Hippocampal formation (tissue), 2 donors: ENCODE data around the gene SEPTIN8.

Source experiments
- DNase-seq, 2 donors: peaks; one replicate each; lab custom pipeline; 2025; lab: John Stamatoyannopoulos, UW

SEPTIN8 gene

DNA sequence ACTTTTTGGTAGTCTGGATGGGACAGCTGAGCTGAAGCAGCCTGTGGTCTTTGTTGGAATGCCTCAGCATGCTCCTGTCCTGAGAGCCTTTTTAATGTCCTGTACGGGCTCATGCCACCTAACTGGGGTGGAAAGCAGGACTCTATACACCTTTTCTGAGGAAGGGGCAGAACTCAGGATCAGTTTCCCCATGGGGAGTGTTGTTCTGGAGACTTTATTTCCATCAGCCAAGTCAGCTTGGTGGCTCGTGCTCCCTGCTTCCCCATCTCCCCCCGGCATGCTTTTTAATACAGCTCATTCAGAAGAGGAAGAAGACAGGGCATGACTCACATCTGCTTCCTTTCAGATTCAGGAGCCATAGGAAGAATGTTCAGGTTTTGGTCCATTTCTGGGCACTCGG, 5.1 kb upstream of the SEPTIN8 start:
- DNase-seq, result peak in 1 of 2 donors; percentile 51

DNA sequence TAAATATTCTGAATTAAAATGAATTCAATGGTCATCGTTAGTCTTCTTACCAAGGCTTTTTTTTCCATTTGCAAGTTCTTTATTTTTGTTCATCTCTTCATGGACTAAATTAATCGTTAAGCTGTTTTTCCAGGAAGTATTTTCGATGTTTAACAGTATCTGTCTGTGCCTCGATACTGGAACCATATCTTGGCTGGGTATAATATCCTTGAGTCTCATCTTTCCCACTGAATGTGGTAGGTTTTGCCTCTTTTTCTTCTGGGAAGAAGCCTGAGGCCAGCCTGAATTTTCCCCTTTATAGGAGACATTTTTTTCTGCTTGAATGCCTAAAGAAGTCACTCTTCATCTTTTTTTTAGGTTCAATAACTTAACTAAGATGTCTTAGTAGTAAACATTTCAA, 4.0 kb upstream of the SEPTIN8 start:
- no peak for DNase-seq

DNA sequence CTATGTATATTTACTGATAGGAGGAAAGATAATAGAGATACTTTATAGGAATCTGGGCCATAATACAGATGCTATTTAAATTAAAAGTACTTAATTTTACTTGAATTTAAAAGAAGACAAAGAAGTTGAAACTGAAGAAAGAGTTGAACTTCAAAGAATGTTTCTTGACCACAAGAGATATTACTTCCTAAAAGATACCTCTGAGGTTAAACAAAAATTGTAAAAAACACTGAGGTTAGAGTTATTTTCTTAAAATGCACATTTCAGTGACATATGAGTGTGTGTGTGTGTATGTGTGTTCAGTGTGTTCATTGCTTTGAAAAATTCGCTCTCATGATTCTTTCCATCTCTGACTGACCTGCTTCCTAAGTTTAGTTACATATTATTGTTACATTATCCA, 3.5 kb upstream of the SEPTIN8 start:
- DNase-seq, result no peak

DNA sequence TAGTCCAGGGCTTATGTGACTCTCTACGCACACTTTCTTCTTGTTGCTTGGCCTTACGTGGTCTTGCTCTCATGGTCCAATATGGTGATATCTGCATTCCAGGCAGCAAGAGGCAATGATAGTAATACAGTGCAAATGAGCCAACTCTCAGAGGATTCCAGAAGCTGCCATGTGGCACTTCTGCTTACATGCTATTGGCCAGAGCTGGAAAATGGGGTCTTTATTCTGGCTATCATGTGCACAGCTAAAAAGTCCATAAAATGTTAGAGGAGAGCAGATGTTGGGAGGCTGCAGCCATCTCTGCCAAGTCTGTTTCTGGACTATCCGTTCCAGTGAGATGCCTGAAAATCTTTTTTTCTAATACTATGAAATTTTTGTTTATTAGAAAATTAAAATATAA, 2.9 kb upstream of the SEPTIN8 start:
- DNase-seq, result peak; percentile 71 to 80

DNA sequence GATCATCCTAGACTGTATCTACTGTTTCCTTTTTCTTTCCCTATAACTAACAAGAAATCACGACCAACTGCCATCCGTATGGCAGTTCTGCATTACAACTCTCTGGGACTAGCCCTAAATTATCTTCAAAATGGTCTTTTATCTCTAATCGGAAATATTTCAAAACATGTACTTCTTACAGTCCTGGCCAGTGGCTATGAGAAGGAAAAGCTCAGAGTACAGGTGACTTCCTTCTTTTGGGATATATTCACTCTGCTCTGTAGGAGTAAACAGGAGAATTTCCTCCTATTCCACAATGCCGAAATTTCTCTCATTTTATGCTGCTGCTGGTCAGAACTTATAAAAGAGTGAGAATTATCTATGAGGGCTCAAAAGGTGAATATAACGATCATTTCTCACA, 1.8 kb upstream of the SEPTIN8 start:
- no peak for DNase-seq

DNA sequence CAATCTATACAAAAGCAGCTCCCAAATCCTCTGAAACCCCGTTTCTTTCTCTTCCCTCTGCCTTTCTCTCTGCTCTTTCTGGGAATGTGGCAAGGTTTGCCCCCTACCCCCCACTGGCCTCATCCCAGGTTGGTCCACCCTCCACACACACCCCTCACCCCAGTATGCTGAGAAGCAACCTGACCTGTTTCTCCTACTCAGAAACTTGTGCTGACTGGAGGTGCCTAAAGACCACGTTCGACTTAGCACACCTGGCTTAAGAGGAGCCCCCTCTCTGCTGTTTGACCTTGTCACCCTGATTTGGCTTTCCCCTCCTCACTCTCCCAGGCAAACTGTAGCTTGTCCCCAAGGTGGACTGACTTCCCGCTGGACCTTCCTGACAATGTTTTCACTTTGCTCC, 1.1 kb upstream of the SEPTIN8 start:
- DNase-seq, result no peak

DNA sequence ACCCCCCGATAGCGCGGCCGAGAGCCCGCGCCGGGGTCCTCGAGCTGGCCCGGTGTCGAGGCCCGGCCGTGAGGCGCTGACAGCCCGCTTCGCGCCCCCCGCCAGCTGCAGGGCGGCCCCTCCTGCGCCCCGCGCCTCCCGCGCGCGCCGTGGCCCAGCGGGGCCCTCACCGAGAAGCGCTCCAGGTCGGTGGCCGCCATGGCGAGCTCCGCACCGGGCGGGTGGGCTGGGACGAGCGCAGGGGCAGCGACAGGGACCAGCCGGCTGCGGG, 166 bp downstream of the SEPTIN8 start:
- DNase-seq, result no peak

DNA sequence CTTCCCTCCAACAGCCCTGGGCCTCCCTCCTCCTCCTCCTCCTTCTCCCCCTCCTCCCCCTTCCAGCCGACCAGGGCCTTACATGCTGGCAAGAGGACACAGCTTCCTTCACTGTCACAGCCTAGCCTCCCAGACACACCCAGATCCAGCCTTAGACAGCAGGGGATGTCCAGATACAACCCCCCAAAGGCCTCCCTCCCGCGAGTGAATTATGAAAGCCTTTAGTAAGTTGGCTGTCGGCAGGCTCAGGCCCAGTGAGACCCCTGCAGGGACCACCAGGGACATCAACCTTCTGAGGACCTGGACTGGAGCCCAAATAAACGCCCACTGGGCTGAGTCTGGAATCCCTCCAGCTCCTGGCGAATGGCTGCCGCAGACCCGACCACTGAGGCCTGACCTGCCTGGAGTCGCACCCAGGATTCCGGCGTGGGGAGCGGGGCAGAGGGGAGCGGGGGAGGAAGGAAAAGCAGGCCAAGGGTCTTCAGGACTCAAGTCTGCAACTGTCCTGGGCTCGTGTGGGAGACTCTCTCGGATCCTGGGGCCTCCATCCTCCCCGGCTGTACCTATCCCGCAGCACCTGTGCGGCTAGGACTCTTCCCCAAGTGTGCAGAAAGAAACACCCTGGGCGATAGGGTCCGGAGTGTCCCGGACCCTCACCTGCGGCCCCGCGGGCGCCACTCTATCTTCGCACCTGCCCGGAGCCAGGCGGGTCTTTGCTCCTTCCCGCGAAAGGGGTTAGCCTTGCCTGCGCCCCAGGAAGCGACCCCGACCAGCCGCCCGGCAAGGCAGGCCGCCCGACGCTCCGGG, 705 bp downstream of the SEPTIN8 start:
- DNase-seq, result peak; percentile 65 to 68

DNA sequence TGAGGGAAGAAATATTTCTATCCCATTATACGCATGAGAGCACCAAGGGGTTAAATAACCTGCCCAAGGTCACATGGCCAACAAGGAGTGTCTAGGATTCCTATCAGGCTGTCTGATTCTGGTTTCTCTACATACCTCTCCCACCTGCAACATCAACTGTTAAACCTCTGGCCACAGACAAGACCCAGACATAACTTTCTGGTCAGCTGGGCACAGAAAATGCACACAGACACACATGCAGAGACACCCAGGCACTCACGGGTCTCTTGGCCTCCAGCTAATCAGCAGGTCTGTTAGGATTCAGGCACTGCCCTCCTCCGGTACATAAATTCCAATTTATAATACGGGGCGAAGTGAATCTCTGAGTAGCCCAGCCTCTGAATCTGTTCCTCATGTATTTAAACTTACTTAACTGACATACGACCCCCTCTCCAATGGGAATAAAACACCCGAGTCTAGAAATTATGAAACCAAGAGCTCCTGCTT, 1.5 kb downstream of the SEPTIN8 start:
- DNase-seq, result no peak

DNA sequence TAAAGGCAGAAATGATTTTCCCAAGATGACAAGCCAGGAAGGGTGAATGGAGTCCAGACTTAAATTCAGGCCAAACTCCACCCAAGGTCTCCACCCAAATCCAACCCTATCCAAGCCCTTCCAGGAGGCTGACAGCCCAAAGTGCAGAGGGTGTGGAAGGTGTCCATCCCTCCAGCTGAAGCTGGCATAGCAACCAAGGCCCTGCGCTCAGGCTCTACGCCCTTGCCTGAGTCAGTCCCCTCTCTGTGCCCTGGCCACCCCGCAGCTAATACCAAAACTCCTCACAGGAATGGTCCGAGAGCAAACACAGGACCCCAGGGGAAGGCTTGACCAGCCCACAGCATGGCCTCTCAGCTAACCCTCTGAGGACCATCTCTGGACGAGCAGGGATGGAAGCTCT, 2.1 kb downstream of the SEPTIN8 start:
- DNase-seq, result no peak

DNA sequence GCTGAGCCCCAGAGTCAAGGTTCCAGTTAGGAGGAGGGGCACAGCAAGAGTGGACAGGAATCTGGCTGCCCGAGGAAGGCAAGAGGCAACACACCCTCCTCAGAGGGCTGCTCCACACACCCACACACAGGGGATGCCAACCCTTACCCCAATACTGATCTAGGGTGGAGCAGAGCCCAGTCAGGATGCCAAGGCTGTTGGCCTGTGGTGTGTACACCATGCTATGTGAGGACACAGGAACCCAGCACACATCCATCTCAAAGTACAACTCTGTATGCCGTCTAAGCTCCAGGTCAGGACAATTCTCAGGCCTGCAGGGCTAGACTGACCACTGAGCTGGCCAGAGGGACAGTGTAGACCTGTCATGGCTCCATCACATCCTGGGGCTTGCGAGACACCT, 2.6 kb downstream of the SEPTIN8 start:
- DNase-seq, result no peak

DNA sequence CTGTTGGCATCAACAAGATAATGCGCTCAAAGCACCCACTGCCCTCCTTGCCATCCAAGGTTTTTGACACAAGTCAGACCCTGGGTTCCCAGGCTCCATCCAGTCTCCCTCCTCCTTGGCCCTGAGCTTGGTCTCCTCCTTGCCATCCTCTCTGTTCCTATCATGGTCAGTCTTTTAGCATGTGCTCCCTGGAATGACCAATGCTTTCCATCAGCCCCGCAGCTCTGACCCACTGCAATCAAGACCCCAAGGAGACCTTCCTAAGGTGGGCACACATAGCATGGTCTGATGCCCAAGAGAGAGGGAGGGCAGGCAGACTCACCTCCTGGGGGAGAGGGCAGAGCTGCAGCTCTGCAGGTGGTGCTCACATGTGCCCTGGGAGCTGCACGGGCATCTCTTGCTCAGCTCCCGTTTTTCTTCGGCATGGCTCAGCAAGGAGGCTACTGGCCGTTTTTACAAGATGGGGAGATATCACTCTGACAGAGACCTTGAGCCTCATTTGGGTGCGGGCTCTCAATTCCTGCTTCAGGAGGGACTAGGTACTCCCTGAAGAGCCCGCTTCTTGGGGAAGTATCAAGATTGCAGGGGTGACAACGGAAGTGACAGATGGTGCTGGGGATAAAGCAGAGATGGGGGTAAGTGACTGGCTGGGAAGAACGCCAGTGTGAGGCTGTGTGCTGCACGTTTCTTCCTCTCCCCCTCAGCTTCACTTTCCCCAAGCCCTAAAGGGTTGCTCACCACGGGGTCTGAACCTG, 3.3 kb downstream of the SEPTIN8 start:
- DNase-seq, result no peak

DNA sequence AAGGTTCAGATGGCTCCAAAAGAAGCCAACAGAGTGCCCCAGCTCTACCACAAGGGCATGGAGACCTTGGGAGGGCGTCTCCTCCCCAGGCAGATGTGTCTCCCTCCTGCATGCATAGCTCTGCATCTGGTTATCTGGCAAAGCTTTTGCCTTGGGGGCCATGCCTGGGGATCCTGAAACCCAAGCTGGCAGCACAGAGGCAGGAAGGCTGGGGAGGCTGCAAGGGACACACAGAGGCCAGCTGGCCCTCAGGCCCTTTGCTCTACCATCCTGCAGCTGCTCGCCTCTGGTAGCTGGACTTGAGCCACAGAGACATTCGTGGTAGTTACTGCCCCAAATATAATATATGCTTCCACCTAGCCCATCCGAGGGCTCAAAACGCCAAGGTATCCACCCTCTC, 3.9 kb downstream of the SEPTIN8 start:
- peak; percentile 12 to 22 for DNase-seq

DNA sequence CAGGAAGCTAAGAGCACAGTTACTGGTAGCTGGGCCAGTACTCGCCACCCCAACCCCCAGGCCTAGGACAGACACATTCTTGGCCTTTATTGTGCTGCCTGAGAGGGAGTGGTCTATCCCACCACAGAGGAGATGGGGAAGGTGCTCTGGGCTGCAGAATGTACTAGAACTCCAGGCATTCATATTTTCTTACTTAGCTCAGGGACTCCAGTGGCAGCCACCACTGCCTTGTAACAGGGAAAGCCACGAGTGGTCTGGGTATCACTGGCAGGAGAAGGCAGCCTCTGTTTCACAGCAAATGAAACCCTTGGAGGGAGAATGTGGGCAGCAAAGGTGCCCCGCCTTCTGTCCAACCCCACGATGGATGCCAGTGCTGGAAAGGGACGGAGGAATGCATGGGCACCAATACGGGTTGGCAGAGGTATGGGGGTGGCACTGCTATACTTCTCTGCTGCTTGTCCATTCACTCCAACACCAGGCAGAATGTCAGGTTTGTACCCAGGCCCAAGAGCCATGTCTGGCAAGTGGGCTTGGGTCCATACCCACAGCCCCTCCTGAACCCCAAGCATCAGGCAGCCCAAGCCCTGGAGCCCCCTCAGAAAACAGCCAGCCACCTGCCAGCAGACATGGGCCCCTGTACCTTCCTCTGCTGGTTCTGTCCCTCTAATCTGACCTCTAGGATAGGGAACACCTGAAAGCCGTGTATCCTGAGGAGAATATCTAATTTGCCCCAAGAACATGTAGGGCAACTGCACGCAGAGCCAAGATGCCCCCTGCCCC, 4.6 kb downstream of the SEPTIN8 start:
- DNase-seq, result no peak

DNA sequence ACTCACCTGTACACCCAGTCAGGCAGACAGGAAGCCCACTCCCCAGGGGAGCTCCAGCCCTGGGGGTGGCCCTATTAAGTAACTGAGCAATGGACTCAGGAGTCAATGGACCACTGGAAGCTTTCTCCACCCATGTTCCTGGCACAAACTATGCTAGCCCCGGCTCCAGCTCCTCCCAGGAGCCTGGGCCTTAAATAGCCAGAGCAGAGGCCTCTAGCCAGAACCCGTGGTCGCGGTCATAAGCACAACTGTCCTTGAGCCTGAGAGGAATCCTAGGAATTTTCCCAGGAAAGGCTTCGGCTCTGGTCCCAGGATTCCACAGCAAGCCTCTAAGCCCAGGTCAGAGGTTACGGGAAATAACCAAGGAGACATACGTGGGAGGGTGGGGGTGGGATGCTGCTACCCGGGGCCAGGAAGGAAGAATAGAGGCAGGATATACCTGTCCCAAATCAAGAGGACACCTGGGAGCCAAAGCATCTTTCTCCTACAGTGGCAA, 5.5 kb downstream of the SEPTIN8 start:
- DNase-seq, result no peak

DNA sequence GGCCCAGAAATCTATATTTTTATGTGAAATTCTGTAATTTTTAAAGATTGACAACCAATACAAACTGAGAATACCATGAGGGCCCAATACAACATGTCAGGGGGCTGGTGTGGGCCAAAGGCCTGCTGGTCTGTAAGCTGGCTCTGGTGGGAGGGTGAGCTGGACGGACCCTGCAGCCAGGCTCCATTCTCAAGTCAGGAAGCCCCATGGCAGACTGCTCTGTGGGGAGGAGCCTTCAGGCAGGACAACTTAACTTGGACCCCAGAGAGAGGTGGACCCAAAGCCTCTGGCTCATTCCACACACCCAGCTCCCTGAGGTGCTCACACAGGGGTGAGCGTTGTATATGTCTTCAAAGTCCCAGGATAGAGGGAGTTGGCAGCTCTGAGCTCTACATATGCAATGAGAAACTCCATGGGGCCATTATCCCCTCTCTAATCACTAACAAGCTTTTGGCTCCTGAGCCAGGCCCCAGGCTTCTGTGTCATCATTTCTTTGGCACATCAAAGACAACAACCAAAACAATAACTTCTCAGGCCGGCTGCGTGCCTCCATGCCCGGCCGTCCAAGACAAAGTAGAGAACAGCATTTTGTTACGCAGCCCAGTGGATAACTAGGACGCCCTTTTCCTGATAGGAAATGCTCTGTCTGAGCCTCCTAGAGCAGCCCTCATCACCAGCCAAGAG, 6.4 kb downstream of the SEPTIN8 start:
- DNase-seq, result peak; percentile 26 to 40

DNA sequence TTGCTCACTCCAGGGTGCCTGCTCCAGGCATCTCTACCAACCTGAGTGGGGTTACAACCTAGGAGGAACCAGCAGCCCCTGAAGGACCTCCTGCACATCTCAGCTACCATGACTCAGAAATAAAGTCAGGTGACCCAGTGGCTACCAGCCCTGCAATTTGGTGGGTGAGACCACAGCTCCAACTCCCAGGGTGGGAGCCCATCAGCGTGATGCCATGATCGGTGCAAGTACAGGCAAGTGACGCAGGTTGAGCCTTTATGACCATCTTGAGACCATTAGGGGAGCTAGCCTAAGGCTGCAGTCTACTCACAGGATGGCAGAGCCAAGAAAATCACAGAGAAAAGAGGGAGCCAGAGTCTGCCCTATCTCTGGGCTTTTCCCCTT, 8.6 kb downstream of the SEPTIN8 start:
- no peak for DNase-seq

DNA sequence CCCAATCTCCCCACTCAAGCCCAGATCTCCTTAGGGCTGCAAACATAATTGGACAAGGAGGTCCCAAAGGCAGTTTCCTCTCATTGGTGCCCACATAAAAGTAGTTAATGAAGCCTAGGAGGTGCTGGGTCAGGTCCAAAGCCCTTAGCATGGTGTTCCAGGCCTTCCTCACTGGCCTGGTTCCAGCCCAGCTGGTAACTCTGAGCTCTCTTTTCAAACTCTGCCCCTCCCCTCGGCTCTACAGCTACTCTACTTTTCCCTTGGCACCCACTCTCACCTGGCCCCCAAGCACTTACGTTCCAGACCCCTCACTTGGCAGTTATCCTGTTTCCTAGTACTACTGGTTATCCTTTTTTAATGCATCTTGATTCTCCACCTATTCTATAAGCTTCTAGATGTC, 9.9 kb downstream of the SEPTIN8 start:
- DNase-seq, result peak; percentile 32 to 36

DNA sequence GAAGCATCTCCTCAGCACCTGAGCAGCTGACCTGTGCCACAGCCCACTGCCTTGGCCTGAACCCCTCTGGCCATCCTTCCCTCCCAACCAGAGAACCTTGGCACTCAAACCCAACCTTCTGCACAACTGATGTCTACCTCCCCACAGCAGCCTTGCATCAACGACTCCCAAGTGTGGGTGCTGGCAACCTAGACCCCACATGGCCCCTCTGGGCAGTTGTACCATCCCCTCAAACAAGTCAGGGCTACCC, 10.3 kb downstream of the SEPTIN8 start:
- no peak for DNase-seq

DNA sequence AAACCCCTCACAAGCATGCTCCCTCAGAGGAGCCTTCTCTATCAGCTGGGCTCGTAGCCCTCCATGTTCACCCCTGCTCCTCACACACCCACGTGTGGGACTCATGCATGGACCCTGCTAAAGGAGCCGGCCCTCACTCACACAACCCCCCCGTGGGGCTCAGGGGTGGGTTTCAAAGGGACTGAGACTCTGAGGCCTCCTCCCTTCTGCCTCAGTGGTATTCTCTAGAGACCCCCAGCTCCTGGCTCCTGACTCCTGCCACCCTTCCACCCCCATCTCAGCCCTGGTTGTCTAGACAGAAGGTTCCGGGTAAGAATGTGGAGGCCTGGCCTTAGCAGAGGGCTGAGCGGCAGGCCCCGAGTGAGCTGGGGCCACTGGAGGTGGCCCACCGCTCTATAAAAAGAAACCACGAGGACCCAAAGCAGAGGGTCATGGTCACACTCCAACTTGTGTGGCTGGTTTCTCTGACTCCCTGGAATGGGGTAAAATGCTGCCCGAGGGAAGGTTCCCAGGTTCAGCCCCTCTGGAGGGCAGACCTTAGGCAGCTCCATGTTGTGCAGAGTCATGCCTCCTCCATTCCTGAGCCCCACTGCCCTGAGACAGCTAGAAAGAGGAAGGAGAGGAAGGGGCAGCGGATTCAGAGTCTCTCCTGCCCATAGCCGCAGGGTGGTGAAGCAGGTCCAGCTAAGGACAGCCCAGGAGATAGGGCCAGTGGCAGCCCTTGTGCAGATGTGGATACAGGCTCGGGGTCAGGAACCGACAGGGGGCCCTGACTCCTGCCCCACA, 10.8 kb downstream of the SEPTIN8 start:
- DNase-seq, result no peak

DNA sequence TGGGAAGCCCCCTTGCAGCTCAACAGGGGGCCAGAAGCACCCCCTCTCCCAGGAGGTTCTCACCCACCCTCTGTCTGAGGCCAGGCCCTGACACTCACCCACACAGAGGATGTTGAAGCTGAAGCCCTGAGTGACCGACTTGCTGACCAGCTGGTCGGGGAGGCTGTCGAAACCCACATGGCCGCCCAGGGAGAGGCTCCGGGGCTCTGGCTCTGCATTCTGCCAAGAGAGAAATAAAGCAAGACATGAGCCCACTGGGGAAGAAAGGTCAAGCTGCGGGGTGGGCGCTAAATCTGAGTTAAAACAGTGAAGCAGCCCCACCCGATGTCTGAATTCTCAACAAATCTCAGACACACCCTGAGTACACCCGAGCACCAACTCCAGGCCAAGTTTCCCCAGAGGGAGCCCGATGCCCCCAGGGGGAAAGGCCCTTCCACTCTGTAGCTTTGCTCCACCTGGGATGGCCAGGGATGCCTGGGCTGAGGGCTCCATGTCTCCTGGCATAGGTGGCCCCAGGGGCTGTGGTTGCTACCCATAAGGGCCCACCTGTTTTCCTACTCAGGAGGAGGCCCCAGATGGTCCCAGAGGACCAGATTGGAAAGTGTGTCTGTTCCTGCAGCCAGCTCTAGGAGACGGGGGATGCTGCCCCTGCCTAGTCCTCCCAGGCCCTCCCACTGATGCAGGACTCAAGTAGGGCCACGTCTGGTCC, 11.6 kb downstream of the SEPTIN8 start:
- DNase-seq, result no peak
